Muscle layer of duodenum (tissue), 2 donors: ENCODE results near the gene ATXN7L1.
"Not testable (repeated sequence)": the region's sequence is repeated elsewhere in the genome, so short reads cannot be mapped to it uniquely, and the experiment has no call there.

Experiments
- H3K27ac ChIP-seq: one replicate; pipeline ENCODE4 v1.7.0; 2013; ENCODE audit warnings: mild to moderate bottlenecking, low read length
- H3K27me3 ChIP-seq: one replicate; pipeline ENCODE4 v1.7.0; 2013; ENCODE audit warnings: low read depth, mild to moderate bottlenecking, control low read depth, low read length
- H3K36me3 ChIP-seq, 2 donors: one replicate each; pipeline ENCODE4 v1.7.0; 2013; ENCODE audit warnings: low read length in 2 of 2, control low read depth in 1 of 2, mild to moderate bottlenecking in 1 of 2; ENCODE audit not compliant: insufficient read depth in 2 of 2, control insufficient read depth in 1 of 2
- H3K4me1 ChIP-seq, 2 donors: one replicate each; pipeline ENCODE4 v1.7.0; 2013; ENCODE audit warnings: low read length in 2 of 2, mild to moderate bottlenecking in 2 of 2, control low read depth in 1 of 2, moderate library complexity in 1 of 2; ENCODE audit not compliant: insufficient read depth in 2 of 2, control insufficient read depth in 1 of 2
- H3K4me3 ChIP-seq, 2 donors: one replicate each; pipeline ENCODE4 v1.7.0; 2013; ENCODE audit warnings: low read length in 2 of 2, low read depth in 1 of 2, mild to moderate bottlenecking in 1 of 2
- H3K9me3 ChIP-seq, 2 donors: one replicate each; pipeline ENCODE4 v1.7.0; 2013; ENCODE audit warnings: low read length in 2 of 2, control low read depth in 1 of 2, mild to moderate bottlenecking in 1 of 2; ENCODE audit not compliant: control insufficient read depth in 1 of 2
- donor health status: healthy.

The ATXN7L1 gene

DNA sequence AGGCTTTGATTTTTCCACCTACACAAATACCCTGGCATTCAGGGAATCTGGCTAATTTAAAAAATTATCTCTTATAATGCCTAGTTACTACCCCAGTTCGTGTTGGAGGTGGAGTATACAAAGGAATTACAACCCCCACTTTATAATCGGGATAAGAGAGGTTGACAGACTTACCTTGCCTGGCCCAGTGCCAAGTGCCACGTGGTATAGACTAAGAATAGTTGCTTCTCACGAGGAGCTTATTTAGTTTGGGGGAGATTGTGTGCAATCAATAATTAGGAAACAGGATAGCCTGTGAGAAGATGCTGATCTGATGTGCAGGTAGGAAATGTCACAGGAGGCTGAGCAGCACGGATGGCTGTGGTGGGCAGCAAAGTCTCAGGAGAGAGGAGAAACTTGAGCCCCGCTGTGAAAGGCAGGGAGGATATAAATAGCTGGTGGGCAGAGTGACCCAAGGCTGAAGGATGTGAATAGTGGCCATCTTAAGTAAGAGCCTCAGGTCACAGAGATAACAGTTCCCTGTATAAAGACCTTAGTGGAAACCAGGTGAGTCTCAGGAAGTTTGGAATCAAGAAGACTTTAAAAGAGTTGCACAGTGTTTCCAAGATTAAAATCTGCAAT lies 11.3 kb upstream of the ATXN7L1 start:
- peaks cover 0 to 4% of the 10 kb centered on the region in 2 donors for H3K36me3 ChIP-seq
- no peak overlapping the region for H3K27ac ChIP-seq
- H3K9me3 ChIP-seq, result no peaks in the 10 kb centered on the region
- no peak overlapping the region for H3K4me3 ChIP-seq
- no peaks in the 10 kb centered on the region for H3K27me3 ChIP-seq
- peaks cover 0 to 6% of the 10 kb centered on the region in 2 donors for H3K4me1 ChIP-seq

DNA sequence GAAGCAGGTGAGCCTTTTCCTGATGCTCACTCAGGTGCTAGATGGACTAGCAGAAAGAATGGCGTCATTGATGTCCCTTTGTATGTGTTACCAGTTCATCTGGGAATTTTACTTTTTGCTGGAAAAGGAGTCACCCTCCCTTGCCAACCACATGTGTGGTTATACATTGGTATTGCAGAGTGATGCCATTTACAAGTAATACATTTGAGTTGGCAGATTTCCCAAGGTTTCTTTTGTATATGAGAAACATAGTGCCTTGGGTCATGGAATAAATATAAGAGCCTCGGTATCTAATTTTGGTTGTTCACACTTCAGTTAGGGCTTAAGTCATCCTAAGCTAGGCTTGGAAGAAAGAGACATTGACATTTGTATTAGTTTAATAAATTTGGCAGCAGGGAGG lies 10.4 kb upstream of the ATXN7L1 start:
- H3K4me1 ChIP-seq, result peaks cover 0 to 6% of the 10 kb centered on the region in 2 donors
- H3K4me3 ChIP-seq, result no peak overlapping the region
- H3K27me3 ChIP-seq, result no peaks in the 10 kb centered on the region

DNA sequence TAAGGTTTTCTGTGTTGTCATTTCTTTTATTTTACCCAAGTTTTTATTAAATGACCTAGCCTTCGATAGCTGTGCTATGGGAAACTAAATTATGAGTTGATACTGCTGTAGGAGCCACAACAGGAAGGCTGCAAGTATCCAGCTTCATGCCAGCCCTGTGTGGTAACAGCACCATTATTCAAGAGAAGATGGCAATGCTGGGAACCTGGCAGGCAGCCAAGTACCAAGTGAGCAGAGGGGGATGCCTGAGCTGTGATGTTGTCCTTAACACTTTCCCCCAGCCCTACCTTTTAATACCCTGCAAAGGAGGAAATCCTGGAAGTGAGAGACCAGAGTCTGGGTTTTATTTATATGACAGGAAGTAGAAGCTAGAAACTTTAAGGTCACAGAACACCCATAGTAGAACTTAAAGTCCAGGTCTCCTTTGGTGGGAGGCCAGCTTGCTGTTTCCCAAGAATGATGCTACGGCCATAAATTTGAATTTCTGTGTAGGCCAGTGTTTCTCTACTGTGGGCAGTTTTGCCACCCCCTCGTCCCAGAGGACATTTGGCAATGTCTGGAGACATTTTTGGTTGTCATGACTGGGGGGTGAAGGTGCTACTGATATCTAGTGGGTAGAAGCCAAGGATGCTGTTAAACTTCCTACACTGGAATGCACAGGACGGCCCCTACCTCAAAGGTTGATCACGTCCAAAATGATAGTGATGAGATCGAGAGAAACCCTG lies 9.2 kb upstream of the ATXN7L1 start:
- no peaks in the 10 kb centered on the region for H3K9me3 ChIP-seq
- H3K4me3 ChIP-seq, result no peak overlapping the region
- H3K4me1 ChIP-seq, result peaks cover 0 to 12% of the 10 kb centered on the region in 2 donors
- no peaks in the 10 kb centered on the region for H3K27me3 ChIP-seq
- no peak overlapping the region for H3K27ac ChIP-seq
- H3K36me3 ChIP-seq, result peaks cover 0 to 2% of the 10 kb centered on the region in 2 donors

More for the DNA sequence above, 10.4 kb upstream of the ATXN7L1 start:
- Histone ChIP-seq H3K36me3 (peaks cover 0 to 4% of the 10 kb centered on the region in 2 donors), H3K9me3 (no peaks in the 10 kb centered on the region), H3K27ac (no peak overlapping the region)

DNA sequence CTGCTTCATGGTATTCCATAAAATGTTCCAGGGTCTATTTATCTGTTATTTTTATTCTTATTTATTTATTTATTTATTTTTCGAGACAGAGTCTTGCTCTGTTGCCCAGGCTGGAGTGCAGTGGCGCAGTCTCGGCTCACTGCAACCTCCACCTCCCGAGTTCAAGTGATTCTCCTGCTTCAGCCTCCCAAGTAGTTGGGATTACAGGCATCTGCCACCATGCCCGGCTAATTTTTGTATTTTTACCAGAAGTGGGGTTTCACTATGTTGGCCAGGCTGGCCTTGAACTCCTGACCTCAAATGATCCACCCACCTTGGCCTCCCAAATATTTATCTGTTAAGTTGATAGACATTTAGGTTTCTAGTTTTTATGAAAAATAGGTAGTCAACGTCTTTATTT lies 6.8 kb upstream of the ATXN7L1 start:
- H3K27ac ChIP-seq, H3K4me3 ChIP-seq, H3K36me3 ChIP-seq, H3K27me3 ChIP-seq, H3K9me3 ChIP-seq: not testable (repeated sequence)
- H3K4me1 ChIP-seq, result peaks cover 0 to 18% of the 10 kb centered on the region in 2 donors

DNA sequence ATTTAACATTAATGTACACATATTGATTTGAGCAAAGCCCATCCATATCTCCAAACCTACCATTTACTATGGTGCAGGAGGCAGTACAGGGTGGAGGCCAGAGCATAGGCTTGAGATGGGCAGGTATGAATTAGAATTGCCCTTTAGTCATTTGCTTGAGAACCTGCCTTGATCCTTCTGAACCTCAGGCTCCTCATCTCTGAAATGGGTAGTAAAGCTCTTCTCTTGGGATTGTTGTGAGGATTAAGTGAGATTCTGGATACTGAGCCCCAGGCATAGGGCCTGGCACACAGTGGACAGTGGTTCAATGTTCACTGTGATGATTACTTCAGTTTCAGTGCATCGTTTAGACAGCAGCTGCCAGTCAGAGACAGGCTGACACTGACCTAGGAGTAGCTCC lies 5.0 kb upstream of the ATXN7L1 start:
- Histone ChIP-seq H3K9me3 (no peaks in the 10 kb centered on the region), H3K27me3 (no peaks in the 10 kb centered on the region), H3K36me3 (no peaks in the 10 kb centered on the region), H3K27ac (no peak overlapping the region), H3K4me3 (no peak overlapping the region), H3K4me1 (peaks cover 0 to 18% of the 10 kb centered on the region in 2 donors)

DNA sequence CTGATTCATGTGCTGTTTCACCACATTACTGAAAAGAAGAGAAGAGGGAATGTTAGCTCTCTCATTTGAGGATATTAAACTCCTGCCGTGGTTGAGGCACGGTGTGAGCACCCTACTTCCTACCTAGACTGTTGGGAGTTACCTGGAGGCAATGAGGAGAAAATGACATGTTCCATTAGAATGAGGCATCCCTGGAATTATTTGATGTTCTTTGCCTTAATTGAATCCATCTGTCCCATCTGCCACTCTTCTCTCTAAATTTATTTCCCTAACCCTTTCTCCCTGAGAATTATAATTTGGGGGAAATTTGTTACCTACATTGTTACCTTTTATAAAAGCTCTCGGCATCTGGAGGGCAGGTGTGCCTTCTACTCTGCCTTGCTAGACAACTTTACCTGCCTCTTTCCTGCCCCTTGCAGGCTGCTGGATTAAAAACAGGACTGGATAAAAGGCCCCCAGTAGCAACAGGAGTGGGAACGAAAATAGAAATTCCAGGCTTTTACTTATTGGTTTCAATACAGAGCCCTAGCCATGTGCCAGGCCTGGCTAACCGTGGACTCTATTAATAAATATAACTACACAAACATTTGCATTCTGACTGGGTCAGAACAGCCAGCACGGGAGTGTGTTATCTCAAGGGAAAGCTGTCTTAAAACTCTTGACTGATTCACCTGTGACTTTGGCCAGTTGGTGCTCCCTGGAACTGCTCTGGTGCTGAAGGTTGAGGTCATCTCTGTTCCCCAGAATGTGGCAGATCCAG lies 4.4 kb upstream of the ATXN7L1 start:
- Histone ChIP-seq H3K27ac (no peak overlapping the region), H3K27me3 (no peaks in the 10 kb centered on the region), H3K36me3 (no peaks in the 10 kb centered on the region), H3K4me3 (no peak overlapping the region), H3K9me3 (no peaks in the 10 kb centered on the region), H3K4me1 (peaks cover 0 to 18% of the 10 kb centered on the region in 2 donors)

DNA sequence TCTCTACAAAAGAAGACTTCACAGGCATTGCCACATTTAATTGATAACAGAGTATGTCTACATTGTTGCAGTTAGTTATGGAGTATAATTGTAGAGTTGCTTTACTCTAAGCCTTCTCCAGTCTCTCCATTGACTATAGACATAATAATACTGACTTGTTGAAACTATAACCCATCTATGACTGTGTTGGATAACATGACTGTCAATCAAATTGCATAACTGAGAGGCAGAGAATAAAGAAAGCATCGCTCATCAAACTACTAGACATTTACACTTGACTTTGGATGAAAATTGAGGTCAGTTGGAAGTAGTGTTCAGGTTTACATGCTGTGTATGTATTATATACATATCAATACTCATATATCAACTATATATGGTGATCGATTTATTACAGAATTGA lies 3.4 kb upstream of the ATXN7L1 start:
- Histone ChIP-seq H3K4me1 (peaks cover 4 to 20% of the 10 kb centered on the region in 2 donors), H3K9me3 (no peaks in the 10 kb centered on the region)

DNA sequence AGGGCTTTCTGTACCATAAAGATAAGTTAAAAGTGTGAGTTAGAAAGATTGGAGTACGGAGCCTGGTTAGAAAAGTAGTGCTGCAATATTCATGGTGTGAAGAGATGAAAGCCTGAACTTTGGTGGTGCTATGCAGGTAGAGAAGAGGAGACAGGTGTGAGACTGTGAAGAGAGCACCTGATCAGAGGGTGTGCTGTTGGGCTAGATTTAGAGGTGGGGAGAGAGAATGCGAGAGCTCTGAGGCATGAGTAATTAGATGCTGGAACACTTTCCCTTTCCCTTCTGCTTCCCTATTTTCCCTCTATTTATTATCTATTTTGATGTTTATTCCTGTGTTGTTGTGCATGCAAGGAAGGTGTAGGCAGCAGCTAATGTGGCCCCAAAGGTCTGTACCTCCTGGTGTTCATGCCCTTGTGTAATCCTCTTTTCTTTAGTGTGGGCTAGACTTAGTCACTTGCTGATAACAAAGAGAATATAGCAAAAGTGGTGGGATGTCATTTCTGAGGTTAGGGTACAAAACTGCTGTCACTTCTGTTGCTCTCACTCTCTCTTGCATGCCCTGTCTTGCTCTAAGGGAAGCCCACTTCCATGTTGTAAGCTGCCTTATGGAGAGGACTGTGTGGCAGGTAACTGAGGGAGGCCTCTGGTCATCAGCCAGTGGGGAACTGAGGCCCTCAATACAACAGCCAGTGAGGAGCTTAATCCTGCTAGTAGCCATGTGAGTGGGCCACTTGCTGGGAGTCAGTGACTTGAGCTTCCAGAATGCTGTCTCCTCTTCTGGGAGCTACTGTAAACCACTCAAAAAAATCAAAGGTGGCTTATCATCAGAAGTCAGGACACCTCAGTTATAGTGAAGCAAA lies 2.6 kb upstream of the ATXN7L1 start:
- Histone ChIP-seq H3K4me1 (peaks cover 4 to 21% of the 10 kb centered on the region in 2 donors), H3K27ac (no peak overlapping the region), H3K4me3 (peak overlapping the region; percentile 66 to 78), H3K36me3 (no peaks in the 10 kb centered on the region), H3K27me3 (no peaks in the 10 kb centered on the region), H3K9me3 (no peaks in the 10 kb centered on the region)

More for the DNA sequence above, 3.4 kb upstream of the ATXN7L1 start:
- H3K27ac ChIP-seq, result no peak overlapping the region
- H3K27me3 ChIP-seq, result no peaks in the 10 kb centered on the region
- no peak overlapping the region for H3K4me3 ChIP-seq
- H3K36me3 ChIP-seq, result no peaks in the 10 kb centered on the region

DNA sequence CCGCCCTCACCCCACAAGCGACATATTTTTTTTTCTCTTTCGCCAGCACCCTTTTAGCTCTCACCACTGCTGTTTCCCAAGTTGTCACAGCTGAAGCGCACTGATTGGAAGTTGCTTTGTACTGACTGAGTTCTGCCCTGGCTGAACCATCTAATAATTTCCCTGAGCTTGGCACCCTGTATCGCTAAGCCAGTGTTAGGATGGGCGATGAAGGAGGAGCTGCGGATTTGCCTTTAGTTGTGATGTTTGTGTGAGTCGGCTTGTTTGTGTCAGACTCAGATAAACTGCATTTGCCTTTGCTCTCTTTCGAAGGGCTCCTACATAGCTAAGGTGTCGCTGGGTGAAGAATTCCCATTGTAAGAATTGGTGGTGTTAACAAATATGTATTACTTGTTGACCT lies 1.3 kb upstream of the ATXN7L1 start:
- no peaks in the 10 kb centered on the region for H3K27me3 ChIP-seq
- peak overlapping the region; percentile 66 to 78 for H3K4me3 ChIP-seq
- no peaks in the 10 kb centered on the region for H3K9me3 ChIP-seq
- peaks cover 4 to 21% of the 10 kb centered on the region in 2 donors for H3K4me1 ChIP-seq
- H3K27ac ChIP-seq, result peak overlapping the region; percentile 67
- no peaks in the 10 kb centered on the region for H3K36me3 ChIP-seq

DNA sequence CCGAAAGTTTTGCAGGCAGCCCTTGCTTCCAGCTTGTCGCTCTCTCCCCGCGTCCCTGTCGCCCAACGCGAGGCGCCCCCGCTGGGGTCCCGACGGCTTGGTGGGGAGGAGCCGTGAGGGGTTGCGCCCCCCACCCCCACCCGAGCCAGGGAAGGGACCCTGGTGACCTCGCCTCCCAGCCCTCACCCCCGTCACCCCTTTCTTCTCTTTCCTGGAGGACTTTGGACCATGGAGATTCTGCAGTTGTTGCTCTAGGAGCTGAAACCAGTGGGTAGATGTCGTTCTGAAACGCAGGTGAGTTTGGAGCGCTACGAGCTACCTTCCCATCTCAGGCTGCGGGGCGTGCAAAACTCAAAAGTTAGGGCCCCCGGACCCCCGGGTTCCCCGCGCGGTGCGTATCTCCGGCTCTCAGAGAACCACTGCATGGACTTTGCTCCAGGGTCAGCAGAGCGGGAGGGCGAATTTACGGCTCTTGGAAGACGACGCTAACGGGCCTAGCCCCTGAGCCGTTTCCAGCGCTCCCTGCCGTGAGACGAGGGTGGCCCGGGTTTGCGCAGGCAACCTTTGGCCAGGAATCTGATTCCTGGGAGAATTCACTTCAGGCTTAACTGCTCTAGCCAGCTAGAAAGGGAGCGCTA lies 684 bp upstream of the ATXN7L1 start:
- peaks cover 4 to 21% of the 10 kb centered on the region in 2 donors for H3K4me1 ChIP-seq
- no peaks in the 10 kb centered on the region for H3K36me3 ChIP-seq
- no peaks in the 10 kb centered on the region for H3K27me3 ChIP-seq
- H3K4me3 ChIP-seq, result peak overlapping the region; percentile 66 to 78
- H3K9me3 ChIP-seq, result no peaks in the 10 kb centered on the region
- H3K27ac ChIP-seq, result peak overlapping the region; percentile 67
